ENCODE results near the gene GNG7.
A peak's percentile ranks its signal among the peaks of the same experiment; 100 is the strongest.

GRCh38 chr19:2543463-2544442 lies 158.7 kb downstream of the GNG7 start:
- TF ChIP-seq, protein P1, sequence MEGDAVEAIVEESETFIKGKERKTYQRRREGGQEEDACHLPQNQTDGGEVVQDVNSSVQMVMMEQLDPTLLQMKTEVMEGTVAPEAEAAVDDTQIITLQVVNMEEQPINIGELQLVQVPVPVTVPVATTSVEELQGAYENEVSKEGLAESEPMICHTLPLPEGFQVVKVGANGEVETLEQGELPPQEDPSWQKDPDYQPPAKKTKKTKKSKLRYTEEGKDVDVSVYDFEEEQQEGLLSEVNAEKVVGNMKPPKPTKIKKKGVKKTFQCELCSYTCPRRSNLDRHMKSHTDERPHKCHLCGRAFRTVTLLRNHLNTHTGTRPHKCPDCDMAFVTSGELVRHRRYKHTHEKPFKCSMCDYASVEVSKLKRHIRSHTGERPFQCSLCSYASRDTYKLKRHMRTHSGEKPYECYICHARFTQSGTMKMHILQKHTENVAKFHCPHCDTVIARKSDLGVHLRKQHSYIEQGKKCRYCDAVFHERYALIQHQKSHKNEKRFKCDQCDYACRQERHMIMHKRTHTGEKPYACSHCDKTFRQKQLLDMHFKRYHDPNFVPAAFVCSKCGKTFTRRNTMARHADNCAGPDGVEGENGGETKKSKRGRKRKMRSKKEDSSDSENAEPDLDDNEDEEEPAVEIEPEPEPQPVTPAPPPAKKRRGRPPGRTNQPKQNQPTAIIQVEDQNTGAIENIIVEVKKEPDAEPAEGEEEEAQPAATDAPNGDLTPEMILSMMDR (conservative IDR thresholded peaks at IDR 0.05 in 1 of 2, IDR thresholded peaks at IDR 0.05 in 1 of 2; ENCODE audit: extremely low read depth in 1 of 2, insufficient read depth in 1 of 2, low read depth in 1 of 2, low read length in 2 of 2), result peak; percentile 6 to 56
- TF ChIP-seq EZH2 (IDR thresholded peaks at IDR 0.05; ENCODE audit: borderline replicate concordance, low read length), result no peak

Data from mammary epithelial cell (primary cell).